Stimulated activated memory B cell treated with anti-CD40 and anti-IgM and Interleukin-4, amounts not matched to agents 10 μg/mL and 1 μg/mL and 100 μg/mL, for 72 hours (primary cell): ENCODE measurements around the gene SLC38A8.

Experiments
- ATAC-seq: fragments of 150-1000 bp; cut with Tn5 transposase; 2 replicates; pipeline ENCODE4 v1.10.0; 2021
- H3K27ac Mint-ChIP-seq: one replicate; pipeline ENCODE4 v1.8.0; 2022; ENCODE audit warnings: mild to moderate bottlenecking, mixed read lengths
- H3K27me3 Mint-ChIP-seq: one replicate; pipeline ENCODE4 v1.8.0; 2022; ENCODE audit warnings: mixed read lengths
- H3K36me3 Mint-ChIP-seq: one replicate; pipeline ENCODE4 v1.8.0; 2022; ENCODE audit warnings: mixed read lengths
- H3K4me1 Mint-ChIP-seq: one replicate; pipeline ENCODE4 v1.8.0; 2022; ENCODE audit warnings: mixed read lengths
- H3K4me3 Mint-ChIP-seq: one replicate; pipeline ENCODE4 v1.8.0; 2022; ENCODE audit warnings: mild to moderate bottlenecking, moderate library complexity, mixed read lengths
- H3K9me3 Mint-ChIP-seq: one replicate; pipeline ENCODE4 v1.8.0; 2022; ENCODE audit warnings: mixed read lengths

Gene SLC38A8

DNA sequence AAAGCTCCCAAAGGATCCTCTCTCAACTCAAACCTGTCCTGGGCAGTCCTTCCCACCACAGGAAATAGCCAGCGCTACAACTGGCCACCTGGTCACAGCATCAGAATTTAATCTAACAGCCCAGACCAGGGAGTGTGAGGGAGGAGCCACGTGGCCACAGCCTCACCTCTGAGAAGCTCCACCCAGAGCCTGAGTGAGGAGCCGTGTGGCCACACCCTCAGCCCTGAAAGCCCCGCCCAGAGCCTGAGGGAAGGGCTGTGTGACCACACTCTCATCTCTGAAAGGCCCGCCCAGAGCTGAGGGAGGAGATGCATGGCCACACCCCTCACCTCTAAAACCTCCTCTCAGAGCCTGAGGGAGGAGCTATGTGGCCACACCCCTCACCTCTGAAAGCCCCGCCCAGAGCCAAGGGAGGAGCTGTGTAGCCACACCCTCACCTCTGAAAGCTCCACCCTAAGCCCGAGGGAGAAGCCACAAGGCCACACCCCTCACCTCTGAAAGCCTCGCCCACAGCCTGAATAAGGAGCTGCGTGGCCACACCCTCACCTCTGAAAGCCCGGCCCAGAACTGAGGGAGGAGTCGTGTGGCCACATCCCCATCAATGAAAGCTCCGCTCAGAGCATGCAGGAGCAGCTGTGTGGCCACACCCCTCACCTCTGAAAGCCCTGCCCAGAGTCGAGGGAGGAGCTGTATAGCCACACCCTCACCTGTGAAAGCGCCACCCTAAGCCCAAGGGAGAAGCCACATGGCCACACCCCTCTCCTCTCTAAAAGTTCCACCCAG is 28.6 kb downstream of the SLC38A8 start:
- Mint-ChIP-seq H3K27me3 (peaks cover 44% of the 10 kb centered on the region), H3K4me1 (peaks cover 13% of the 10 kb centered on the region), H3K4me3 (peak overlapping the region; percentile 9), H3K36me3 (no peaks in the 10 kb centered on the region), H3K9me3 (peaks cover 6% of the 10 kb centered on the region), H3K27ac (no peak overlapping the region)
- ATAC-seq, result peak; percentile 76

- peaks cover 26% of the 10 kb centered on the region for H3K27me3 Mint-ChIP-seq
- H3K4me3 Mint-ChIP-seq, result no peak overlapping the region
- no peak overlapping the region for H3K27ac Mint-ChIP-seq
- H3K9me3 Mint-ChIP-seq, result peaks cover 3% of the 10 kb centered on the region
- H3K36me3 Mint-ChIP-seq, result no peaks in the 10 kb centered on the region
- H3K4me1 Mint-ChIP-seq, result peaks cover 5% of the 10 kb centered on the region
- no peak for ATAC-seq
These were observed 33.3 kb downstream of the SLC38A8 start for GRCh38 chr16:84009282-84009681.

DNA sequence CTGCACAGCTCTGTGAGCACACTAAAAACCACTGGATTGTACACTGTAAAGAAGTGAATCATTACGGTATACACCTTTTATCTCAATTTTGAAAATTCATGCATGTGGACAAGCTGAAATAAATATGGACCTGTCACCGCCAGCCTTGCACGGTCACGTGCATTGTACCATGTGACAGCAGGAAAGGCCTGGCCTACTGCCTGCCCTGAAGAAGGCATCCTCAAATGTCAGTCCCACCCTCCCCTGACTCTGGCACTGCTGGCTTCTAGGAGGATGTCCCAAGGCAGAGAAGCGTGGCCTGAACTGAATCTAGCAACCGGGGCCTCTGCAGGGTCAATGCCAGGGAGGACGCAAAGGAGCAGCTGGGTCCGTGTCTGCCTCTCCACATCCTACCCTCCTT is 34.6 kb downstream of the SLC38A8 start:
- Mint-ChIP-seq H3K27ac (no peak overlapping the region), H3K4me3 (no peak overlapping the region), H3K4me1 (no peaks in the 10 kb centered on the region), H3K27me3 (peaks cover 25% of the 10 kb centered on the region), H3K9me3 (peaks cover 3% of the 10 kb centered on the region), H3K36me3 (no peaks in the 10 kb centered on the region)
- ATAC-seq, result no peak

GRCh38 chr16:84007520-84007919 is 35.1 kb downstream of the SLC38A8 start:
- peaks cover 3% of the 10 kb centered on the region for H3K9me3 Mint-ChIP-seq
- H3K36me3 Mint-ChIP-seq, result no peaks in the 10 kb centered on the region
- ATAC-seq, result no peak
- no peaks in the 10 kb centered on the region for H3K4me1 Mint-ChIP-seq
- H3K27ac Mint-ChIP-seq, result no peak overlapping the region
- peaks cover 30% of the 10 kb centered on the region for H3K27me3 Mint-ChIP-seq
- H3K4me3 Mint-ChIP-seq, result no peak overlapping the region

DNA sequence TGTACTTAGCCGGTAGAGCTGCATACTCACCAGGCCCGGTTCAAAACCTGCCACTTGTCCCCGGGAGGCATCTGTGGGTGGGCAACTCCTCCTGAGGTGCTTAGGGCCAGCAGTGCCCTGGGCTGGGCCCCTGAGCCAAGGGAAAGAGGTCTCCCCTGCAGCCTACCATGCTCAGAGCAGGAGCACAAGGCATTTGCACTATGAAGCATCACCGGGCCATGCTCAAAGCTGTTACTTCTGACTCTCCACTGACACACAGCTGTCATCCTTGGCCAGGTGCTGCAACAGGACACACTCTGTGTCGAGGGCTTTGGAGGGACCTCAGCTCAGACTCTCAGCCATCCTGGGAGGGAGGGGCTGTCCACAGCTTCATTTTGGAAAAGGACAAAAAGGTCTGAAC is 37.2 kb downstream of the SLC38A8 start:
- Mint-ChIP-seq H3K4me1 (no peaks in the 10 kb centered on the region), H3K36me3 (no peaks in the 10 kb centered on the region), H3K9me3 (peaks cover 3% of the 10 kb centered on the region), H3K27me3 (peaks cover 26% of the 10 kb centered on the region), H3K4me3 (no peak overlapping the region), H3K27ac (no peak overlapping the region)
- no peak for ATAC-seq

DNA sequence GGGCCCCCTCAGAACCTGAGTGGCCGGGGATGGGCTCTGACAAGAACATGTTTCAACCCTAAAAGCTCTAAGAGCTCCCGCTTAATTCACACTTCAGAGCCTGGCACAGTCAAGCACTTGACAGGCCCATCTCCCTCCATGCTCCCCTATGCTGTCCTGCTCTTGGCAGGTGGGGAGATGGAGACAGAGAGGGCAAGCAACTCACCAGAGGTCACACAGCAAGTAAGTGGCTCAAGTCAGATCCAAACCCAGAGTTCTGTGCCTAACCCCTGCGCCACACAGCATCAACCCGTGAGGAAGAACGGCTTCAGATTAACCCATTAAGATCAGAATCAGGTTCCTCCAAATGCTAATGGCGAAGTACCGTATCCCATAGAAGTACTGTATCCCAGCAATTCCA is 38.2 kb downstream of the SLC38A8 start:
- H3K36me3 Mint-ChIP-seq, result no peaks in the 10 kb centered on the region
- no peaks in the 10 kb centered on the region for H3K4me1 Mint-ChIP-seq
- peaks cover 3% of the 10 kb centered on the region for H3K9me3 Mint-ChIP-seq
- H3K4me3 Mint-ChIP-seq, result no peak overlapping the region
- H3K27ac Mint-ChIP-seq, result no peak overlapping the region
- peaks cover 21% of the 10 kb centered on the region for H3K27me3 Mint-ChIP-seq
- no peak for ATAC-seq

DNA sequence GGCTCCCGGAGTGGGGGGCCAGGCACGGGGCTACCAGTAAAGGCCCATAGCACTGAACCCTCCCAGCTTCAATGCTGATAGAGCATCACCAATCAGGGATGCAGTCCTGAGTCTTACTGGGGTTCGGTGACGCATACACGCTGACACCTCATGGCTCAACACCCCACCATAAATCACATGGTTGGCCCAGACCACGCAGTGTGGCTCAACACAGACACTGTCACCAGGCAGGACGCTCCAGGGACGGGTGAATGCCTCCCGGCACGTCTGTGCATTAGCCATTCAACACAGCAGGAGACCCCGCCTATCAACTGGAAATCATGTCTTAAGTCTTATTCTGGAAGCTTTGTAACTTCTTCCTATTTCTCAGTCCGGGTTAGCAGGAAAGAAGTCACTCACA is 39.6 kb downstream of the SLC38A8 start:
- no peaks in the 10 kb centered on the region for H3K4me1 Mint-ChIP-seq
- H3K4me3 Mint-ChIP-seq, result no peak overlapping the region
- no peaks in the 10 kb centered on the region for H3K9me3 Mint-ChIP-seq
- ATAC-seq, result no peak
- no peaks in the 10 kb centered on the region for H3K36me3 Mint-ChIP-seq
- no peak overlapping the region for H3K27ac Mint-ChIP-seq
- peaks cover 32% of the 10 kb centered on the region for H3K27me3 Mint-ChIP-seq

- H3K4me1 Mint-ChIP-seq, result no peaks in the 10 kb centered on the region
- H3K9me3 Mint-ChIP-seq, result no peaks in the 10 kb centered on the region
- no peak overlapping the region for H3K27ac Mint-ChIP-seq
- ATAC-seq, result no peak
- peaks cover 45% of the 10 kb centered on the region for H3K27me3 Mint-ChIP-seq
- H3K4me3 Mint-ChIP-seq, result no peak overlapping the region
- no peaks in the 10 kb centered on the region for H3K36me3 Mint-ChIP-seq
These were observed 40.9 kb downstream of the SLC38A8 start for GRCh38 chr16:84001726-84002125.

- no peaks in the 10 kb centered on the region for H3K4me1 Mint-ChIP-seq
- H3K27ac Mint-ChIP-seq, result no peak overlapping the region
- no peak overlapping the region for H3K4me3 Mint-ChIP-seq
- no peak for ATAC-seq
- no peaks in the 10 kb centered on the region for H3K9me3 Mint-ChIP-seq
- H3K27me3 Mint-ChIP-seq, result peaks cover 51% of the 10 kb centered on the region
- no peaks in the 10 kb centered on the region for H3K36me3 Mint-ChIP-seq
These were observed 41.5 kb downstream of the SLC38A8 start for GRCh38 chr16:84000989-84001642.

DNA sequence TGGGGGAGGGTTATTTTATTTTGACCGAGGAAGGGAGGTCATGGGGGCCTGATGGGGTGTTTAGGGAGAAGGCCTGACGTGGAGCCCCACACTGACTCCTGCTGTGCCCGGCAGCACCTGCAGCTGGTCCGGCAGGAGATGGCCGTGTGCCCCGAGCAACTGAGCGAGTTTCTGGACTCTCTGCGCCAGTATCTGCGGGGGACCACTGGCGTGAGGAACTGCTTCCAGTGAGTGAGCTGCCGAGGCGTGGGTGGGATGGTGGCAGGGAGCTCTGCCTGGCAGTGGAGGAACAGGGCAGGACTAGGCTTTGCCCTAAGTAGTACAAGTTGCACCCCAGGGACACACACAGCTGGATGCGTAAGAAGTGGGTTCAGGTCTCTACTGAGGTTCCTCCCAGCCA is 44.5 kb downstream of the SLC38A8 start:
- no peak overlapping the region for H3K27ac Mint-ChIP-seq
- H3K4me3 Mint-ChIP-seq, result no peak overlapping the region
- no peaks in the 10 kb centered on the region for H3K36me3 Mint-ChIP-seq
- peaks cover 82% of the 10 kb centered on the region for H3K27me3 Mint-ChIP-seq
- ATAC-seq, result no peak
- no peaks in the 10 kb centered on the region for H3K9me3 Mint-ChIP-seq
- H3K4me1 Mint-ChIP-seq, result no peaks in the 10 kb centered on the region

- Mint-ChIP-seq H3K27ac (no peak overlapping the region), H3K9me3 (peaks cover 4% of the 10 kb centered on the region), H3K36me3 (no peaks in the 10 kb centered on the region), H3K4me3 (no peak overlapping the region), H3K27me3 (peaks cover 82% of the 10 kb centered on the region), H3K4me1 (no peaks in the 10 kb centered on the region)
- ATAC-seq, result no peak
These were observed 45.9 kb downstream of the SLC38A8 start for GRCh38 chr16:83996481-83997252.

- Mint-ChIP-seq H3K36me3 (no peaks in the 10 kb centered on the region), H3K4me1 (no peaks in the 10 kb centered on the region), H3K9me3 (peaks cover 4% of the 10 kb centered on the region), H3K27me3 (peaks cover 91% of the 10 kb centered on the region), H3K4me3 (no peak overlapping the region), H3K27ac (no peak overlapping the region)
- ATAC-seq, result peak; percentile 4
These were observed 46.8 kb downstream of the SLC38A8 start for GRCh38 chr16:83995754-83996153.

DNA sequence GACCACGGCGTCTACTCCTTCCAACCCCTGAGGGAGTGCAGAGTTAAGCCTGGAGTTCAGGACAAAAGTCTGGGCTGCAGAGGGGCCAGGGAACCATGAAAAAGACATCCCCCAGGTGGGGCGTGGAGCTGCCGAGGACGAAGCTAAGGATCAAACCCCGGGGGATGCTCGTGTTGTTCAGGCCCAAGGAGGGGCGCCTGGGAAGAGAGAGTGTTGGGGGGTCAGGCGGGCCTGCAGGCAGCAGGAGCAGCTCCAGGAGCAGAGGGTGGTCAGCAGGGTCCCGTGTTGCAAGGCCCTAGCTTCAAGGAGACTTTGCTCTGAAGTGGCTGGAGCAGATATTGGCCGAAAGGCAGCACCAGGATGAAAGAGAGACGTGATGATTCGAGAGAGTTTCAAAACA is 47.9 kb downstream of the SLC38A8 start:
- Mint-ChIP-seq H3K4me3 (no peak overlapping the region), H3K4me1 (no peaks in the 10 kb centered on the region), H3K27ac (no peak overlapping the region), H3K36me3 (no peaks in the 10 kb centered on the region), H3K9me3 (peaks cover 4% of the 10 kb centered on the region), H3K27me3 (peaks cover 99% of the 10 kb centered on the region)
- no peak for ATAC-seq

DNA sequence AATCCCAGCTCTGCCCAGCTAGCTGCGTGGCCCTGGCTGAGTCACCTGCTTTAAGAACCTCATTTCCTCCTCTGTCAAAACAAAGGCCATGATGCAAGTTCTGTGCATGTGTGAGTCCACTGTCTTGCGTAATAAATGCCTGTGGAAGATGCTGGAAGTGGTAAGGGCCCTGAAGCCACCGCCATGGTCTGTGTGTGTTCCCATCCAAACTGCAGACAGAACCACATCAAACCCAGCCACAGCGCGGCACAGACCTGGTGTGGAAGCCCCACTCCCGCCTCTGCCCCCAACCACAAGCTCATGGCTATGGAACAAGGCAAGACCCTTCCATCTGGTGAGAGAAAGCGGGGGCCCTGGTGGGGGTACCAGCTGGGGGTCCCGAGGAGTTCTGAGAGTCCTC is 48.5 kb downstream of the SLC38A8 start:
- Mint-ChIP-seq H3K36me3 (no peaks in the 10 kb centered on the region), H3K27ac (no peak overlapping the region), H3K4me1 (no peaks in the 10 kb centered on the region), H3K4me3 (no peak overlapping the region), H3K9me3 (peaks cover 4% of the 10 kb centered on the region), H3K27me3 (peaks cover 97% of the 10 kb centered on the region)
- ATAC-seq, result no peak

- Mint-ChIP-seq H3K27me3 (peaks cover 83% of the 10 kb centered on the region), H3K4me1 (no peaks in the 10 kb centered on the region), H3K27ac (no peak overlapping the region), H3K4me3 (no peak overlapping the region), H3K9me3 (peaks cover 4% of the 10 kb centered on the region), H3K36me3 (no peaks in the 10 kb centered on the region)
- no peak for ATAC-seq
These were observed 50.0 kb downstream of the SLC38A8 start for GRCh38 chr16:83992624-83993023.
